Activated CD4-positive, alpha-beta T cell treated with anti-CD3 and anti-CD28 coated beads, Interleukin-2, amount 10 ng/mL, durations not matched to agents 24 days and 14 days (primary cell): ENCODE data around the gene USP16. TPM values are rescaled to one million over a fixed set of nuclear protein-coding genes. Genes with fewer than 3 reads are reported as not detected.
"Not testable (repeated sequence)": the region's sequence is repeated elsewhere in the genome, so short reads cannot be mapped to it uniquely, and the experiment has no call there.

Experiments used
- DNase-seq: peaks from one replicate; pipeline ENCODE4 v3.0.0; 2022
- H3K27ac Mint-ChIP-seq: one replicate; pipeline ENCODE4 v1.8.0; 2022; ENCODE audit warnings: mild to moderate bottlenecking, mixed read lengths
- H3K27me3 Mint-ChIP-seq: one replicate; pipeline ENCODE4 v1.8.0; 2022; ENCODE audit warnings: mixed read lengths
- H3K36me3 Mint-ChIP-seq: one replicate; pipeline ENCODE4 v1.8.0; 2022; ENCODE audit warnings: low read depth, mild to moderate bottlenecking, mixed read lengths
- H3K4me1 Mint-ChIP-seq: one replicate; pipeline ENCODE4 v1.8.0; 2021; ENCODE audit warnings: mixed read lengths
- H3K4me3 Mint-ChIP-seq: one replicate; pipeline ENCODE4 v1.8.0; 2022; ENCODE audit warnings: mild to moderate bottlenecking, moderate library complexity, mixed read lengths
- H3K9me3 Mint-ChIP-seq: one replicate; pipeline ENCODE4 v1.8.0; 2021; ENCODE audit warnings: mixed read lengths
- intact Hi-C: fragments of 100-400 bp; cut with micrococcal nuclease; formaldehyde crosslinking; loops from one replicate; pipeline ENCODE4 v1.15.1; 2023
- total RNA-seq: library from RNA; stranded (reverse); gene quantifications from 2 replicates; pipeline ENCODE4 v1.2.3, GENCODE V29; 2022

Gene USP16
- total RNA-seq, 1 donor from 2014 or later, result 45.7 TPM

DNA sequence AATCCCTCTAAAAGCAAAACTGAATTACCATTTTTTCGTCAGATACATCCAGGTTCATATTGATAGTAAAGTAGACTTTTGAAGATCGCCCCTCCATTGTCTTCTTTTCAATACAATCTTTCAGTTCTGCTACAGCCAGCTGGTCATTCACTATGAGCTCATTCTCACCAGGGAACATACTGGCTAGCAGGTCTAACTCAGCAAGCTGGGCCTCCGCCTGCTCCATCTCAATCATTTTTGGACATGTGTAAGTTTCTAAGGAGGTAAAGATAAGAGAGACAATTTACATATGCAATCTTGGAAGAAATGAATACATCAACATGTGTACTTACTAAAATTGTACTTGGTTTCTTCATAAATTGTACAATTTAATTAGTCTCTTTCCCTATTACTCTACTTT lies 16.1 kb upstream of the USP16 start:
- no peak for DNase-seq
- Mint-ChIP-seq H3K9me3 (no peaks in the 10 kb centered on the region), H3K27ac (no peak overlapping the region), H3K4me3 (no peak overlapping the region), H3K27me3 (no peaks in the 10 kb centered on the region), H3K36me3 (peaks cover 14% of the 10 kb centered on the region), H3K4me1 (peaks cover 5% of the 10 kb centered on the region)
- intact Hi-C loops, result no loop called here

DNA sequence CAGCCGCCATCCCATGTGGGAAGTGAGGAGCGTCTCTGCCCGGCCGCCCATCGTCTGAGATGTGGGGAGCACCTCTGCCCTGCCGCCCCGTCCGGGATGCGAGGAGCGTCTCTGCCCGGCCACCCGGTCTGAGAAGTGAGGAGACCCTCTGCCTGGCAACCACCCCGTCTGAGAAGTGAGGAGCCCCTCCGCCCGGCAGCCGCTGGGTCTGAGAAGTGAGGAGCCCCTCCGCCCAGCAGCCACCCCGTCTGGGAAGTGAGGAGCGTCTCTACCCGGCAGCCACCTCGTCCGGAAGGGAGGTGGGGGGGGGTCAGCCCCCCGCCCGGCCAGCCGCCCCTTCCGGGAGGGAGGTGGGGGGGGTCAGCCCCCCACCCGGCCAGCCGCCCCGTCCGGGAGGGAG lies 13.2 kb upstream of the USP16 start:
- DNase-seq, H3K4me1 Mint-ChIP-seq, H3K27ac Mint-ChIP-seq, H3K27me3 Mint-ChIP-seq, H3K9me3 Mint-ChIP-seq, intact Hi-C loops, H3K4me3 Mint-ChIP-seq: not testable (repeated sequence)
- H3K36me3 Mint-ChIP-seq, result peaks cover 14% of the 10 kb centered on the region

DNA sequence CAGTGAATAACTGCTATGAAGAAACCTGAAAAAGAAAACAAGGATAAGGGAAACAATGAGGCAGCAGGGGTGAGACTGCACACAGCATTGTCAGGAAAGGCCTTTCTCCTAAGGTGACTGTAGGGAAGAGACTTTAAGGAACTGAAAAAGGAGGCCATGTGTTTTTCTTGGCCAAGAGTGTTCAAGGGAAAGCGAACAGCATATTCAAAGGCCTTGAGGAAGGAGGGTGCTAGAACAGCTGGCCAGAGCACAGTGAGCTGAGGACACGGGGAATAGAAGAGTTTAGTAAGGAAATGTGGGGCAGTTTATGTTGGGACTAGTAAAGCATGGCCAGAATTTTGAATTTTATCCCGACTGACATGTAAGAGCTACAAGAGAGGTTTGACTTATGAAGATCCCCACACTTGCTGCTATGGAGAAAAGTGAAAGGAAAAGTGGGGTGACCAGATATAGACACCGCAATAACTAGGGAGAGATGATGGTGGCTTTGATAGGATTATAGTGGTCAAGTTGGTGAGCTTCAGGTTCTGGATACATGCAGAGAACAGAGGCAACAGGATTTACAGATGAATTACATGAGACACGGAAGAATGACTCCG lies 6.7 kb upstream of the USP16 start:
- H3K27ac Mint-ChIP-seq, result peak overlapping the region; percentile 73
- peaks cover 11% of the 10 kb centered on the region for H3K36me3 Mint-ChIP-seq
- H3K4me1 Mint-ChIP-seq, result peaks cover 22% of the 10 kb centered on the region
- no peaks in the 10 kb centered on the region for H3K9me3 Mint-ChIP-seq
- intact Hi-C loops, result no loop called here
- no peak for DNase-seq
- peak overlapping the region; percentile 83 for H3K4me3 Mint-ChIP-seq
- no peaks in the 10 kb centered on the region for H3K27me3 Mint-ChIP-seq

- peaks cover 25% of the 10 kb centered on the region for H3K4me1 Mint-ChIP-seq
- peak overlapping the region; percentile 83 for H3K4me3 Mint-ChIP-seq
- peaks cover 11% of the 10 kb centered on the region for H3K36me3 Mint-ChIP-seq
- intact Hi-C loops, result no loop called here
- H3K27ac Mint-ChIP-seq, result peak overlapping the region; percentile 95
- no peaks in the 10 kb centered on the region for H3K27me3 Mint-ChIP-seq
- DNase-seq, result no peak
- no peaks in the 10 kb centered on the region for H3K9me3 Mint-ChIP-seq
These were observed 5.9 kb upstream of the USP16 start for GRCh38 chr21:29018540-29018939.

- peaks cover 18% of the 10 kb centered on the region for H3K36me3 Mint-ChIP-seq
- DNase-seq, result no peak
- H3K4me1 Mint-ChIP-seq, result peaks cover 45% of the 10 kb centered on the region
- H3K27ac Mint-ChIP-seq, result peak overlapping the region; percentile 64
- no peak overlapping the region for H3K4me3 Mint-ChIP-seq
- H3K9me3 Mint-ChIP-seq, result no peaks in the 10 kb centered on the region
- no peaks in the 10 kb centered on the region for H3K27me3 Mint-ChIP-seq
- intact Hi-C loops, result loop anchor here (10.0 kb wide), 1 partner anchor 273 kb away; the partner anchor contains the start of gene BACH1
These were observed 2.3 kb upstream of the USP16 start for GRCh38 chr21:29022166-29022565.

DNA sequence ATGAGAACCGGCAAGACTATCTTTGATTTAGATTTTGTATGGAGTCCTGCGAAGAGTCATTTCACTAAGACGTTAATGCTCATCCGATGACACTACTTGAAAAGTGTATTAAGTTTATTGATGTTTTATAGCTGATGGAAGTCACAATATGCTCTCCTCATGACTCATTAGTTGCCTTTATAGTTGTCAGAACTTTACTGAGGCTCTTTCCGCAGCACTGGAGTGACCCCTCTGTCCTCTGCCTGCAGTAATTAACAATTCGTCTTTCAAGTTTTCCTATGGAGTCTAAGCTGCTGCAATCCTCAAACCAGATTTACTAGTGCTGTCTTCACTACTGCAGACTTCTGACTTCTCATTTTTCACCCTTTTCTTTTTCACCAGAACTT lies 853 bp downstream of the USP16 start:
- intact Hi-C loops, result loop anchor here (2.0 to 10.0 kb wide), 2 partner anchors 141 to 269 kb away; partner anchors contain the start of gene BACH1
- H3K4me3 Mint-ChIP-seq, result peak overlapping the region; percentile 93
- peaks cover 28% of the 10 kb centered on the region for H3K36me3 Mint-ChIP-seq
- H3K27me3 Mint-ChIP-seq, result no peaks in the 10 kb centered on the region
- H3K27ac Mint-ChIP-seq, result peak overlapping the region; percentile 99
- no peak for DNase-seq
- H3K4me1 Mint-ChIP-seq, result peaks cover 39% of the 10 kb centered on the region
- no peaks in the 10 kb centered on the region for H3K9me3 Mint-ChIP-seq

GRCh38 chr21:29029524-29029923 lies 5.1 kb downstream of the USP16 start:
- H3K4me1 Mint-ChIP-seq, result peaks cover 31% of the 10 kb centered on the region
- H3K4me3 Mint-ChIP-seq, result no peak overlapping the region
- no peak for DNase-seq
- intact Hi-C loops, result loop anchor here (10.0 kb wide), 1 partner anchor 265 kb away; the partner anchor contains the start of gene BACH1
- H3K27me3 Mint-ChIP-seq, result no peaks in the 10 kb centered on the region
- H3K9me3 Mint-ChIP-seq, result no peaks in the 10 kb centered on the region
- H3K27ac Mint-ChIP-seq, result no peak overlapping the region
- peaks cover 58% of the 10 kb centered on the region for H3K36me3 Mint-ChIP-seq

DNA sequence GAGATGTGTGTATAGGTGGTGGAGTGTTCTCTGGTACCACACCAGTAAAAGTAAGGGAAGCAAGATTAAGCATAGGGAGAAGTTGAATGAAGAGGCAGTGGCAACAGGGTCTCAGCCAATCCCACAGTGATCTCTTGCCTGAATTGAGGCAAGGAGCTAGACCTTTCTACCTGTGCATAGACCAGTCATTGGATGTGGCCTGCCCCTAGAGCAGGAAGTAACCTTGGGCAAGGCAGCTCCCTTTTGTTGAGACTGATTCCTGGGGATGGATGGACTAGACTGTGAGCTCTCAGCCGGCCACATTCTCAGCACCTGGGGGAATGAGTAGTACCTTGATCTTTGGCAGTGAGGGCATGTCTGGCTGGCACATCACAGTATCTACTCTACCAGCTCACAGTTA lies 6.4 kb downstream of the USP16 start:
- Mint-ChIP-seq H3K27ac (no peak overlapping the region), H3K9me3 (no peaks in the 10 kb centered on the region)

DNA sequence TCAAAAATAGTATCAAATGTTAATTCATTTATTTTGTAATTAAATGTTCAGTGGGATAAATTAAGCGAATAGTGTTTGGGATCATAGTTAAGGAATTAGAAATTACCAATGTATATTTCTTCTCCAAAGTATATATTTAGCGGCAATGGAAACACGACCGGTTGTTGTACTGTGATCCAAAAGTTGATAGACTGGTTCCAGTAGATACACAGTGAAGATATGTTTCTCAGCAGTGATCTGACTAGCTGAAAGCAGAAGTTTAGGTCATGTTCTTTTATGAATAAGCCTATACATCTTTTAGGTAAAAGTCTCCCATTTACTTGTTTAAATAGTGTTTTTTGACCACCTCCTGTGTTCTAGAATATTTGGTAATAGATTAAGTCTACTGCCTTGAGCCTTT lies 8.8 kb downstream of the USP16 start:
- H3K4me1 Mint-ChIP-seq, result peaks cover 10% of the 10 kb centered on the region
- H3K4me3 Mint-ChIP-seq, result no peak overlapping the region
- H3K27me3 Mint-ChIP-seq, result no peaks in the 10 kb centered on the region
- no peak for DNase-seq
- no peak overlapping the region for H3K27ac Mint-ChIP-seq
- peaks cover 66% of the 10 kb centered on the region for H3K36me3 Mint-ChIP-seq
- no peaks in the 10 kb centered on the region for H3K9me3 Mint-ChIP-seq
- intact Hi-C loops, result no loop called here

More for the DNA sequence above, 6.4 kb downstream of the USP16 start:
- H3K4me3 Mint-ChIP-seq, result no peak overlapping the region
- peaks cover 57% of the 10 kb centered on the region for H3K36me3 Mint-ChIP-seq
- peaks cover 20% of the 10 kb centered on the region for H3K4me1 Mint-ChIP-seq
- peak; percentile 52 for DNase-seq
- intact Hi-C loops, result no loop called here
- no peaks in the 10 kb centered on the region for H3K27me3 Mint-ChIP-seq

DNA sequence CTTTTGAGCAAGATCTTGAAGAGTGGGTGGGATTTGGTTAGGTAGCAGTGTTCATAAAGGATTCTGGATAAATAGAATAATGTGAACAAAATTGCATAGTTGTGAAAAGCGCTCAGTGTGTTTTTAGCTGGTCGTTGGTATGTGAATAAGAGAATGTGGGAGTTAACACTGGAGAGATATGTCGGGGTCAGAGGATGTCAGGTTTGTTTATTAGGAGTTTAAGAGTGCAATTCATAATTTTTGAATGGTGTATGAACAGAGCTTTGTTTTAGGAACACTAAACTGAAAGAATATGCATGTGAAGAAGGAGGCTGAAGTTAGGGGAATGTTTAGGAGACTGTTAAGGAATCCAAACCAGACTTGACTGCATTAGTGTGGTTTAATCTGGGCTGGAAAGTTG lies 9.4 kb downstream of the USP16 start:
- H3K36me3 Mint-ChIP-seq, result peaks cover 68% of the 10 kb centered on the region
- H3K9me3 Mint-ChIP-seq, result no peaks in the 10 kb centered on the region
- intact Hi-C loops, result no loop called here
- no peak overlapping the region for H3K27ac Mint-ChIP-seq
- no peaks in the 10 kb centered on the region for H3K27me3 Mint-ChIP-seq
- DNase-seq, result no peak
- H3K4me1 Mint-ChIP-seq, result peaks cover 10% of the 10 kb centered on the region
- no peak overlapping the region for H3K4me3 Mint-ChIP-seq

DNA sequence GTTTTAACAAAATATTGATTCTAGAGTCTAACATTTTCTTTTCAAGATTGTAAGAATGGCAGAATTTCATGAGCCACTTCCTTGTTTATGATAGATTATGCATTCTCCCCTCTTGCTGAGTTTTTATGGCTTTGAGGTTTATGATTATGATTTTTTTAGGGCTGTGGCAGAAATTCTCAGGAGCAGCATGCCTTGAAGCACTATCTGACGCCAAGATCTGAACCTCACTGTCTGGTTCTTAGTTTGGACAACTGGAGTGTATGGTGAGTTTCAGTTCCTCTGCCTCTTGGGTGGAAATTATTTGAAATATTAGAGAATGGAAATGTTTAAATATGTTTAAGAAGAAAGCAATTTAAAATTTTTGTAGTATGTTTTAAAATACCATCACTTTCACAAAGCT lies 10.2 kb downstream of the USP16 start:
- H3K36me3 Mint-ChIP-seq, result peaks cover 67% of the 10 kb centered on the region
- H3K4me1 Mint-ChIP-seq, result peaks cover 8% of the 10 kb centered on the region
- no peak overlapping the region for H3K27ac Mint-ChIP-seq
- intact Hi-C loops, result no loop called here
- H3K9me3 Mint-ChIP-seq, result no peaks in the 10 kb centered on the region
- DNase-seq, result no peak
- H3K4me3 Mint-ChIP-seq, result no peak overlapping the region
- no peaks in the 10 kb centered on the region for H3K27me3 Mint-ChIP-seq

GRCh38 chr21:29052224-29052623 lies 27.8 kb downstream of the USP16 start:
- no peaks in the 10 kb centered on the region for H3K9me3 Mint-ChIP-seq
- H3K4me1 Mint-ChIP-seq, result no peaks in the 10 kb centered on the region
- H3K27me3 Mint-ChIP-seq, result no peaks in the 10 kb centered on the region
- peaks cover 44% of the 10 kb centered on the region for H3K36me3 Mint-ChIP-seq
- intact Hi-C loops, result no loop called here
- H3K27ac Mint-ChIP-seq, result no peak overlapping the region
- no peak for DNase-seq
- H3K4me3 Mint-ChIP-seq, result no peak overlapping the region

DNA sequence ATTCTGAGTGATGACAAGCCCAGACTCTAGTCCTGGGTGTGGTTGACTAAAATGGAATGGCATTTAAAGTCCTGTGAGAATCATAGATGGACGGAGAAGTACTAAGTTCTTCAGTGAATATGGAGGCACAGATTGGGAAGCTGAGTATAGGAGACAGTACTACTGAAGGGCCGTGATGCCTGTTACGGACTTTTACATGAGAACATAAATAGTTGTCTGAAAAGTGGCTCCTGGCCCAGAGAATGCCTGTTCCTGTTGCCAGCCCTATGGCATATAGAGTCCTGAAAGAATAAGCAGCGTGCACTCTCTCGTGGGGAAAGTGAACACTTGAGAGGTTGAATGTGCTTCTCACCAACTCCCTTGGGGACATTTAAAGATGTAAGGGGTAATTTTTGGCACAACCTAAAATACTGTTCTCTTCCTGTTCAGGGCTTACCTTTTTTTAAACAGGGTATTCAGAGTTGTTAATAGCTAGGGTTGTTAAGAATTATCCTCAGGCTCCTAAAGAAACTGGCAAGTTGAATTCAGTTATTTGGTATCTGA lies 28.6 kb downstream of the USP16 start:
- peak; percentile 56 for DNase-seq
- Mint-ChIP-seq H3K4me3 (no peak overlapping the region), H3K27ac (no peak overlapping the region), H3K9me3 (no peaks in the 10 kb centered on the region), H3K36me3 (peaks cover 43% of the 10 kb centered on the region), H3K27me3 (no peaks in the 10 kb centered on the region), H3K4me1 (no peaks in the 10 kb centered on the region)
- intact Hi-C loops, result no loop called here

DNA sequence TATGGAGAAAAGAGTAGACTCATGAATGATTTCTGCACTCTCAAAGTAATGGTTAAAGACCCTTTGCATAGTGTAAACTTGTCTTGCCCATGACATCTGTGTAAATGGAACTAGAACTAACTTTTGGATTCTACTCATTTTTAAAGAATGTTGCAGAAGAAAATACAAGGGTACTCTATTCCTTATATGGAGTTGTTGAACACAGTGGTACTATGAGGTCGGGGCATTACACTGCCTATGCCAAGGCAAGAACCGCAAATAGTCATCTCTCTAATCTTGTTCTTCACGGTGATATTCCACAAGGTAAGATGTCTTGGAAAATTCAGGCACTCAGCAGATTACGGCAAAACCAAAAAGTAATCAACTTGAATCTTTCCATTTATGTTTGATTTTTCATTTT lies 29.2 kb downstream of the USP16 start:
- H3K27me3 Mint-ChIP-seq, result no peaks in the 10 kb centered on the region
- H3K4me1 Mint-ChIP-seq, result no peaks in the 10 kb centered on the region
- no peaks in the 10 kb centered on the region for H3K9me3 Mint-ChIP-seq
- no peak for DNase-seq
- H3K4me3 Mint-ChIP-seq, result no peak overlapping the region
- intact Hi-C loops, result no loop called here
- peaks cover 41% of the 10 kb centered on the region for H3K36me3 Mint-ChIP-seq
- no peak overlapping the region for H3K27ac Mint-ChIP-seq

- Mint-ChIP-seq H3K36me3 (peaks cover 36% of the 10 kb centered on the region), H3K4me3 (no peak overlapping the region), H3K27me3 (no peaks in the 10 kb centered on the region), H3K9me3 (no peaks in the 10 kb centered on the region), H3K27ac (no peak overlapping the region), H3K4me1 (no peaks in the 10 kb centered on the region)
- intact Hi-C loops, result no loop called here
- DNase-seq, result no peak
These were observed 30.6 kb downstream of the USP16 start for GRCh38 chr21:29055080-29055479.
